Tibial nerve (tissue), 4 donors: ENCODE measurements around the gene DTX3.

Source experiments
- EP300 ChIP-seq, 2 donors: sonication (generic); formaldehyde crosslinking; IDR thresholded peaks; one replicate each; pipeline ENCODE4 v1.6.1; 2017; ENCODE audit warnings: antibody characterized with exemption in 2 of 2, mild to moderate bottlenecking in 1 of 2
- TF ChIP-seq, protein P1 (sequence below), 5 experiments: fragments of 200-600 bp in 3 of 5; fragments of 450-650 bp in 2 of 5; sonication (generic) in 3 of 5; IDR thresholded peaks; one replicate each; pipeline ENCODE4 v1.5.1; 2016 to 2019; ENCODE audit warnings: antibody characterized with exemption in 5 of 5, mild to moderate bottlenecking in 3 of 5, moderate library complexity in 2 of 5

- TF ChIP-seq, protein P1, sequence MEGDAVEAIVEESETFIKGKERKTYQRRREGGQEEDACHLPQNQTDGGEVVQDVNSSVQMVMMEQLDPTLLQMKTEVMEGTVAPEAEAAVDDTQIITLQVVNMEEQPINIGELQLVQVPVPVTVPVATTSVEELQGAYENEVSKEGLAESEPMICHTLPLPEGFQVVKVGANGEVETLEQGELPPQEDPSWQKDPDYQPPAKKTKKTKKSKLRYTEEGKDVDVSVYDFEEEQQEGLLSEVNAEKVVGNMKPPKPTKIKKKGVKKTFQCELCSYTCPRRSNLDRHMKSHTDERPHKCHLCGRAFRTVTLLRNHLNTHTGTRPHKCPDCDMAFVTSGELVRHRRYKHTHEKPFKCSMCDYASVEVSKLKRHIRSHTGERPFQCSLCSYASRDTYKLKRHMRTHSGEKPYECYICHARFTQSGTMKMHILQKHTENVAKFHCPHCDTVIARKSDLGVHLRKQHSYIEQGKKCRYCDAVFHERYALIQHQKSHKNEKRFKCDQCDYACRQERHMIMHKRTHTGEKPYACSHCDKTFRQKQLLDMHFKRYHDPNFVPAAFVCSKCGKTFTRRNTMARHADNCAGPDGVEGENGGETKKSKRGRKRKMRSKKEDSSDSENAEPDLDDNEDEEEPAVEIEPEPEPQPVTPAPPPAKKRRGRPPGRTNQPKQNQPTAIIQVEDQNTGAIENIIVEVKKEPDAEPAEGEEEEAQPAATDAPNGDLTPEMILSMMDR (IDR thresholded peaks at IDR 0.05): no peak
- TF ChIP-seq EP300 (IDR thresholded peaks at IDR 0.05): no peak
Observed at GRCh38 chr12:57592551-57593165, 12.0 kb upstream of the DTX3 start.
